HepG2 (cell line): ENCODE data around the gene KDM6B. TPM values are rescaled to one million over a fixed set of nuclear protein-coding genes. Genes with fewer than 3 reads are reported as not detected.

Source experiments
- CC2D1A ChIP-seq: sonication (generic); formaldehyde crosslinking; IDR thresholded peaks from 2 replicates; pipeline ENCODE4 v1.8.1; 2023; ENCODE audit warnings: mild to moderate bottlenecking, missing genetic modification reagents
- ESRRA ChIP-seq: sonication (generic); formaldehyde crosslinking; IDR thresholded peaks from 2 replicates; pipeline ENCODE4 v1.5.1; 2020; ENCODE audit warnings: mild to moderate bottlenecking, low read depth, missing genetic modification reagents
- HOXA7 ChIP-seq: sonication (generic); formaldehyde crosslinking; IDR thresholded peaks from 2 replicates; pipeline ENCODE4 v1.8.1; 2022; ENCODE audit warnings: mild to moderate bottlenecking, missing genetic modification reagents, moderate library complexity
- KAT7 ChIP-seq: IDR thresholded peaks from 2 replicates; pipeline ENCODE4 v1.6.1; 2018; ENCODE audit warnings: borderline replicate concordance, missing compliant biosample characterization
- KIAA2018 ChIP-seq: sonication (generic); formaldehyde crosslinking; IDR thresholded peaks from 2 replicates; pipeline ENCODE4 v1.5.0; 2020; ENCODE audit warnings: mild to moderate bottlenecking, missing genetic modification reagents, borderline replicate concordance
- MLLT10 ChIP-seq: sonication (generic); formaldehyde crosslinking; IDR thresholded peaks from 2 replicates; pipeline ENCODE4 v1.4.0; 2020; ENCODE audit warnings: missing genetic modification reagents
- MXI1 ChIP-seq: IDR thresholded peaks from 3 replicates; pipeline ENCODE4 v1.6.1; 2012; ENCODE audit warnings: low read depth, low read length, inconsistent platforms, borderline replicate concordance
- NR2F1 ChIP-seq, 2 experiments: fragments of 450-650 bp in 1 of 2; formaldehyde crosslinking in 1 of 2; IDR thresholded peaks; 2 replicates each; pipeline versions ENCODE4 v1.5.0 to v1.6.1; 2016 to 2020; ENCODE audit warnings: mild to moderate bottlenecking in 1 of 2, missing compliant biosample characterization in 1 of 2, missing genetic modification reagents in 1 of 2, moderate library complexity in 1 of 2
- PRMT3 ChIP-seq: sonication (generic); formaldehyde crosslinking; IDR thresholded peaks from 2 replicates; pipeline ENCODE4 v1.8.1; 2022; ENCODE audit warnings: low read depth, mild to moderate bottlenecking, moderate library complexity, missing genetic modification reagents, borderline replicate concordance
- SKI ChIP-seq: fragments of 450-650 bp; IDR thresholded peaks from one replicate; pipeline ENCODE4 v1.6.1; 2018; ENCODE audit warnings: mild to moderate bottlenecking; ENCODE audit not compliant: partially characterized antibody
- SOX6 ChIP-seq, 2 experiments: fragments of 450-650 bp in 1 of 2; sonication (generic) in 1 of 2; formaldehyde crosslinking in 1 of 2; IDR thresholded peaks; 2 replicates each; pipeline versions ENCODE4 v1.4.0 to v1.6.1; 2017 to 2020; ENCODE audit warnings: antibody characterized with exemption in 1 of 2, mild to moderate bottlenecking in 1 of 2, missing genetic modification reagents in 1 of 2
- ZNF225 ChIP-seq: sonication (generic); formaldehyde crosslinking; IDR thresholded peaks from 2 replicates; pipeline ENCODE4 v1.4.0; 2020; ENCODE audit warnings: mild to moderate bottlenecking, missing genetic modification reagents
- ZNF546 ChIP-seq: sonication (generic); formaldehyde crosslinking; conservative IDR thresholded peaks from 2 replicates; pipeline ENCODE4 v1.8.1; 2023; ENCODE audit warnings: mild to moderate bottlenecking, missing genetic modification reagents
- ZNF605 ChIP-seq: sonication (generic); formaldehyde crosslinking; IDR thresholded peaks from 2 replicates; pipeline ENCODE4 v1.8.0; 2022; ENCODE audit warnings: mild to moderate bottlenecking, missing genetic modification reagents
- polyA plus RNA-seq, 8 experiments: library from polyadenylated mRNA; depleted of rRNA in 3 of 8; stranded (reverse) in 7 of 8; unstranded in 1 of 8; fragments of >200 nt; fragmentation: Illumina TruSeq in 4 of 8; extraction: Trizol in 4 of 8; gene quantifications; 2 replicates each; pipeline versions ENCODE4 v1.2.1 to v1.2.3, GENCODE V29; 2011 to 2016; ENCODE audit warnings: low read depth in 4 of 8, missing spikeins in 1 of 8, mixed read lengths in 1 of 8; ENCODE audit not compliant: insufficient read depth in 1 of 8
- total RNA-seq, 5 experiments: library from RNA; depleted of rRNA; stranded (reverse); fragments of >200 nt; fragmentation: Illumina TruSeq; extraction: Trizol; gene quantifications; 2 replicates each; pipeline ENCODE4 v1.2.3, GENCODE V29; 2016; ENCODE audit warnings: low read depth in 1 of 5
- TF ChIP-seq, protein P1 (sequence below): sonication (generic); formaldehyde crosslinking; IDR thresholded peaks from 2 replicates; pipeline ENCODE4 v1.4.0; 2020; ENCODE audit warnings: missing genetic modification reagents, low read depth, mild to moderate bottlenecking, borderline replicate concordance
- TF ChIP-seq, protein P2 (sequence below): fragments of 450-650 bp; IDR thresholded peaks from 2 replicates; pipeline ENCODE4 v1.6.1; 2016
- TF ChIP-seq, protein P3 (sequence below): sonication (generic); formaldehyde crosslinking; IDR thresholded peaks from 2 replicates; pipeline ENCODE4 v1.4.0; 2020; ENCODE audit warnings: missing genetic modification reagents
- TF ChIP-seq, protein P4 (sequence below): sonication (generic); formaldehyde crosslinking; IDR thresholded peaks from 2 replicates; pipeline ENCODE4 v1.8.1; 2023; ENCODE audit warnings: missing genetic modification reagents, mild to moderate bottlenecking, borderline replicate concordance

The KDM6B gene
- total and polyA plus RNA-seq, 2 of the 13 experiments (the other 11 are each of a cell fraction or from before 2014, with no cell fraction given) = 1.3 to 2.1 TPM

DNA sequence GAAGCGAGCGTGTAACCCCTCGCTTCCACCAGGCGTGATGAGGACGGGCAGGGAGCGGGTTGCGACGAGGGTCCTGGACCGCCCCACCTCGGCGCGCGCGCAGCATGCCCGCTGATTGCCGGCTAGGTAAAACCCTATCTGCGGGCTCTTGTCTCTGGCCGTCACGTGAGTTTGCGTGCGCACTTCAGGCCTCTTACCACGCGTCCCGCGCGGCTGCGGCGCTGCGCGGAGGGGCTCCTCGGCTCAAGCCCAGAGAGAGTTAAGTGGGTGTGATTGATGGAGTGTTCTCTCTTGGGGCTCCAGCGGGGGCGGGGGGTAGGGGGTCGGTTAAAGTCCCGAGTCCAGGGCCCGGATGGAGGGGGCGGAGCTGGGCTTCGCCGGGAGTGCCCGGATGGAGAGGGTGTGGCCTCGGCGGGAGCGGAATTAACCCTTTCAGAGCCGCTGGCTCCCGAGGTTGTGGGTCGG is 7.9 kb downstream of the KDM6B start (continued):
- TF ChIP-seq, protein P1, sequence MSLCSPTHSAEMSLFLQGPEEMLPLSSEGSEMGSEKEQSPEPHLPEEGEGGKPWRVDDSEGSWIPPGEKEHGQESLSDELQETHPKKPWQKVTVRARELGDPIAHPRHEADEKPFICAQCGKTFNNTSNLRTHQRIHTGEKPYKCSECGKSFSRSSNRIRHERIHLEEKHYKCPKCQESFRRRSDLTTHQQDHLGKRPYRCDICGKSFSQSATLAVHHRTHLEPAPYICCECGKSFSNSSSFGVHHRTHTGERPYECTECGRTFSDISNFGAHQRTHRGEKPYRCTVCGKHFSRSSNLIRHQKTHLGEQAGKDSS (CRISPR knock-in tag) = peak; percentile 60; the same call in 1 of the 2 replicates
- TF ChIP-seq PRMT3 (no peak), MXI1 (no peak; the same call in 2 of the 3 replicates), ZNF605 (no peak), SOX6 (IDR thresholded peaks at IDR 0.05) (no peak), SOX6 (CRISPR knock-in tag; IDR thresholded peaks at IDR 0.05) (0 out of 2 replicates have a peak, but pooled peaks have one; percentile 4), ESRRA (no peak), ZNF225 (CRISPR knock-in tag) (no peak; the same call in 1 of the 2 replicates), KIAA2018 (CRISPR knock-in tag) (no peak), NR2F1 (CRISPR knock-in tag; IDR thresholded peaks at IDR 0.05) (no peak), HOXA7 (CRISPR knock-in tag) (no peak), SKI (no peak), KAT7 (CRISPR knock-in tag) (no peak), CC2D1A (CRISPR knock-in tag) (no peak), MLLT10 (CRISPR knock-in tag) (no peak), ZNF546 (no peak)
- TF ChIP-seq, protein P2, sequence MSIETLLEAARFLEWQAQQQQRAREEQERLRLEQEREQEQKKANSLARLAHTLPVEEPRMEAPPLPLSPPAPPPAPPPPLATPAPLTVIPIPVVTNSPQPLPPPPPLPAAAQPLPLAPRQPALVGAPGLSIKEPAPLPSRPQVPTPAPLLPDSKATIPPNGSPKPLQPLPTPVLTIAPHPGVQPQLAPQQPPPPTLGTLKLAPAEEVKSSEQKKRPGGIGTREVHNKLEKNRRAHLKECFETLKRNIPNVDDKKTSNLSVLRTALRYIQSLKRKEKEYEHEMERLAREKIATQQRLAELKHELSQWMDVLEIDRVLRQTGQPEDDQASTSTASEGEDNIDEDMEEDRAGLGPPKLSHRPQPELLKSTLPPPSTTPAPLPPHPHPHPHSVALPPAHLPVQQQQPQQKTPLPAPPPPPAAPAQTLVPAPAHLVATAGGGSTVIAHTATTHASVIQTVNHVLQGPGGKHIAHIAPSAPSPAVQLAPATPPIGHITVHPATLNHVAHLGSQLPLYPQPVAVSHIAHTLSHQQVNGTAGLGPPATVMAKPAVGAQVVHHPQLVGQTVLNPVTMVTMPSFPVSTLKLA = no peak; the same call in 1 of the 2 replicates
- TF ChIP-seq, protein P3, sequence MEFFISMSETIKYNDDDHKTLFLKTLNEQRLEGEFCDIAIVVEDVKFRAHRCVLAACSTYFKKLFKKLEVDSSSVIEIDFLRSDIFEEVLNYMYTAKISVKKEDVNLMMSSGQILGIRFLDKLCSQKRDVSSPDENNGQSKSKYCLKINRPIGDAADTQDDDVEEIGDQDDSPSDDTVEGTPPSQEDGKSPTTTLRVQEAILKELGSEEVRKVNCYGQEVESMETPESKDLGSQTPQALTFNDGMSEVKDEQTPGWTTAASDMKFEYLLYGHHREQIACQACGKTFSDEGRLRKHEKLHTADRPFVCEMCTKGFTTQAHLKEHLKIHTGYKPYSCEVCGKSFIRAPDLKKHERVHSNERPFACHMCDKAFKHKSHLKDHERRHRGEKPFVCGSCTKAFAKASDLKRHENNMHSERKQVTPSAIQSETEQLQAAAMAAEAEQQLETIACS (CRISPR knock-in tag) = no peak
- TF ChIP-seq, protein P4, sequence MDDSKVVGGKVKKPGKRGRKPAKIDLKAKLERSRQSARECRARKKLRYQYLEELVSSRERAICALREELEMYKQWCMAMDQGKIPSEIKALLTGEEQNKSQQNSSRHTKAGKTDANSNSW = no peak
